A673 (cell line): ENCODE measurements around the gene SRSF7.

Experiments used
- EZH2 ChIP-seq: fragments of 200-600 bp; sonication (generic); IDR thresholded peaks from 2 replicates; pipeline ENCODE4 v1.6.1; 2017; ENCODE audit warnings: borderline replicate concordance, low read depth, mild to moderate bottlenecking, mixed read lengths, antibody characterized with exemption, low read length; ENCODE audit not compliant: poor library complexity, severe bottlenecking
- TF ChIP-seq, protein P1 (sequence below): fragments of 300-800, 200-600 bp; sonication (generic); conservative IDR thresholded peaks from 2 replicates; pipeline ENCODE4 v1.5.1; 2017; ENCODE audit warnings: low read depth, mild to moderate bottlenecking, antibody characterized with exemption, low read length, moderate library complexity, mixed read lengths

DNA sequence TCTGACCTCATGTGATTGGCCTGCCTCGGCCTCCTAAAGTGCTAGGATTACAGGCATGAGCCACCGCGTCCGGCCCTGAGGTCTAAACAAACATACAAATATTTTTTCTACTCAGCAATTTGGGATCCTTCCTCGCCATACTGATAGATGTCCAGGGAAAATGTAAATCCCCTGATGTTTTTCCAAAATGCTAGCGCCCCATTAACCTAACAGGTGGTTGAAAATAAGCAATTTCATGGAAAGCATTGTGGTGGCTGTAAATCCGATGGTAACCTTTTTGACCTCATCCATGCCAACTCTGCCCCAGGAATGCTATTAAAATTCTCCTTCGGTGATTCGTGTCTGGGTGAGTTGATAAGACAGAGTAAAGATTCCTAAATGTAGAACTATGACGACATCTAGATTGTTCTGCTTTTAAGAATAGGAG is 46.1 kb upstream of the SRSF7 start:
- TF ChIP-seq, protein P1, sequence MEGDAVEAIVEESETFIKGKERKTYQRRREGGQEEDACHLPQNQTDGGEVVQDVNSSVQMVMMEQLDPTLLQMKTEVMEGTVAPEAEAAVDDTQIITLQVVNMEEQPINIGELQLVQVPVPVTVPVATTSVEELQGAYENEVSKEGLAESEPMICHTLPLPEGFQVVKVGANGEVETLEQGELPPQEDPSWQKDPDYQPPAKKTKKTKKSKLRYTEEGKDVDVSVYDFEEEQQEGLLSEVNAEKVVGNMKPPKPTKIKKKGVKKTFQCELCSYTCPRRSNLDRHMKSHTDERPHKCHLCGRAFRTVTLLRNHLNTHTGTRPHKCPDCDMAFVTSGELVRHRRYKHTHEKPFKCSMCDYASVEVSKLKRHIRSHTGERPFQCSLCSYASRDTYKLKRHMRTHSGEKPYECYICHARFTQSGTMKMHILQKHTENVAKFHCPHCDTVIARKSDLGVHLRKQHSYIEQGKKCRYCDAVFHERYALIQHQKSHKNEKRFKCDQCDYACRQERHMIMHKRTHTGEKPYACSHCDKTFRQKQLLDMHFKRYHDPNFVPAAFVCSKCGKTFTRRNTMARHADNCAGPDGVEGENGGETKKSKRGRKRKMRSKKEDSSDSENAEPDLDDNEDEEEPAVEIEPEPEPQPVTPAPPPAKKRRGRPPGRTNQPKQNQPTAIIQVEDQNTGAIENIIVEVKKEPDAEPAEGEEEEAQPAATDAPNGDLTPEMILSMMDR = no peak
- no peak for TF ChIP-seq EZH2
